GM12891 (cell line): Measurements from ENCODE around the gene HOXD1.

Experiments used
- DNase-seq: peaks from one replicate; pipeline ENCODE4 v3.0.0; 2011; ENCODE audit warnings: low spot score; ENCODE audit not compliant: insufficient read length
- FAIRE-seq: peaks from 2 replicates; lab custom pipeline; 2011; peaks lifted over from hg19 to GRCh38; lab: Jason Lieb, UNC
- PAX5 ChIP-seq: IDR thresholded peaks from 2 replicates; pipeline ENCODE4 v1.6.1; 2011; ENCODE audit warnings: low read length, moderate library complexity, mild to moderate bottlenecking; ENCODE audit not compliant: insufficient read depth, severe bottlenecking
- POLR2A ChIP-seq: IDR thresholded peaks from 2 replicates; pipeline ENCODE4 v1.6.1; 2011; ENCODE audit warnings: low read depth, low read length, control low read depth
- POLR2AphosphoS5 ChIP-seq: IDR thresholded peaks from 2 replicates; pipeline ENCODE4 v1.6.1; 2011; ENCODE audit warnings: low read depth, low read length, control low read depth
- POU2F2 ChIP-seq: IDR thresholded peaks from 2 replicates; pipeline ENCODE4 v1.6.1; 2011; ENCODE audit warnings: low read depth, mild to moderate bottlenecking, control low read depth, low read length, moderate library complexity
- SPI1 ChIP-seq: IDR thresholded peaks from 2 replicates; pipeline ENCODE4 v1.6.1; 2011; ENCODE audit warnings: low read depth, low read length, control low read depth
- TAF1 ChIP-seq: IDR thresholded peaks from 2 replicates; pipeline ENCODE4 v1.6.1; 2011; ENCODE audit warnings: low read depth, low read length, control low read depth

HOXD1 gene

GRCh38 chr2:176159663-176160250 is 28.7 kb upstream of the HOXD1 start:
- FAIRE-seq: no peak

GRCh38 chr2:176160251-176160985 is 28.1 kb upstream of the HOXD1 start:
- FAIRE-seq (no peak), DNase-seq (no peak)
- TF ChIP-seq POLR2A (no peak), POLR2AphosphoS5 (no peak), POU2F2 (no peak), TAF1 (no peak), SPI1 (no peak), PAX5 (no peak)

More at GRCh38 chr2:176159663-176160250, 28.7 kb upstream of the HOXD1 start:
- no peak for TF ChIP-seq POU2F2
- no peak for TF ChIP-seq POLR2AphosphoS5
- TF ChIP-seq TAF1: no peak
- TF ChIP-seq POLR2A: no peak
- no peak for TF ChIP-seq SPI1
- no peak for TF ChIP-seq PAX5
- DNase-seq: no peak

- DNase-seq (no peak), FAIRE-seq (no peak)
- no peak for TF ChIP-seq POLR2A
- no peak for TF ChIP-seq POLR2AphosphoS5
- TF ChIP-seq SPI1: no peak
- no peak for TF ChIP-seq TAF1
- no peak for TF ChIP-seq PAX5
- no peak for TF ChIP-seq POU2F2
Observed at GRCh38 chr2:176160986-176161824, 27.3 kb upstream of the HOXD1 start.

GRCh38 chr2:176161825-176162626 is 26.4 kb upstream of the HOXD1 start:
- TF ChIP-seq POLR2A (no peak), TAF1 (no peak), POU2F2 (no peak), PAX5 (no peak)
- DNase-seq (no peak), FAIRE-seq (no peak)

- FAIRE-seq: no peak
- DNase-seq: no peak
Observed at GRCh38 chr2:176162911-176163671, 25.4 kb upstream of the HOXD1 start.

GRCh38 chr2:176163672-176164056 is 24.8 kb upstream of the HOXD1 start:
- TF ChIP-seq POLR2A: no peak
- TF ChIP-seq POU2F2: no peak
- no peak for TF ChIP-seq PAX5
- FAIRE-seq: no peak
- DNase-seq: no peak

More at GRCh38 chr2:176162911-176163671, 25.4 kb upstream of the HOXD1 start:
- no peak for TF ChIP-seq POLR2AphosphoS5

- FAIRE-seq: no peak
- no peak for TF ChIP-seq POLR2AphosphoS5
- no peak for TF ChIP-seq POLR2A
- no peak for TF ChIP-seq PAX5
- TF ChIP-seq SPI1: no peak
- no peak for TF ChIP-seq POU2F2
- no peak for TF ChIP-seq TAF1
- no peak for DNase-seq
Observed at GRCh38 chr2:176164201-176164600, 24.3 kb upstream of the HOXD1 start.

- DNase-seq (no peak), FAIRE-seq (no peak)
- TF ChIP-seq TAF1: no peak
- TF ChIP-seq POU2F2: no peak
- TF ChIP-seq PAX5: no peak
- TF ChIP-seq POLR2AphosphoS5: no peak
- no peak for TF ChIP-seq POLR2A
- no peak for TF ChIP-seq SPI1
Observed at GRCh38 chr2:176164611-176165369, 23.7 kb upstream of the HOXD1 start.
